Ramos (cell line): Measurements from ENCODE around the gene HK1.

Experiments used
- in situ Hi-C: fragments of 300-500 bp; cut with MboI; formaldehyde crosslinking; loops from one replicate; pipeline ENCODE4 v1.14.3; 2022; ENCODE audit warnings: low sequenced_read_pairs; ENCODE audit not compliant: unreplicated experiment

Gene HK1

GRCh38 chr10:69362471-69362954 is 84.2 kb downstream of the HK1 start:
- in situ Hi-C loops = no loop called here

- in situ Hi-C loops = no loop called here
Measured at GRCh38 chr10:69363666-69364065, 85.4 kb downstream of the HK1 start.

DNA sequence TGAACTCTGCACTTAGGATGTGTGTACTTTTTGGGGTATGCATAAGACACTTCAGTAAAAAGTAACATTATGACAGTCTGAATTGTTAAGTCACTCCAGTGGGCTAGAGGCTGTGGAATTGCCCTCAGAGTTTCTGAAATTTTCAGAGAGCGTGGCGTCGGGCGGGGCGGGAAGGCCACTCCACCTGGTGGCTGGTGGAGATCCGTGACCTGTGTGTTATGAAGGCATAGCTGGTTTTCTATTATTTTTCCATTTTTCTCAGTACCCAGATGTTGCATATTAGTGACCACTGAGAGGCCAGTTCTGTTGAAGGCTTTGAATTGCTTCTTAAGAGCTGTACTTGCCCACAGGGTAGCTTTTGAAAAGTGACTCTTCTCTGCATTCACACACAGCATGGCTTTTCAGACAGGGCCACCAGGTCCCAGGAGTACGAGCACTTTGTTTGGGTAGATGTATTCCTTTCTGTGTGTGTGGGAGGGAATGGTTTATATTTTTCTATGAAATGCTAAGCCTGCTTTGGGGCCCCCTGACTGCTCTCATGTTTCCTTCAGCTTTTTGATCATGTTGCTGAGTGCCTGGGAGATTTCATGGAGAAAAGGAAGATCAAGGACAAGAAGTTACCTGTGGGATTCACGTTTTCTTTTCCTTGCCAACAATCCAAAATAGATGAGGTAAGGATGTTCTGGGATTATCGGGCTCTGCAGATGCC is 86.1 kb downstream of the HK1 start:
- in situ Hi-C loops = no loop called here

DNA sequence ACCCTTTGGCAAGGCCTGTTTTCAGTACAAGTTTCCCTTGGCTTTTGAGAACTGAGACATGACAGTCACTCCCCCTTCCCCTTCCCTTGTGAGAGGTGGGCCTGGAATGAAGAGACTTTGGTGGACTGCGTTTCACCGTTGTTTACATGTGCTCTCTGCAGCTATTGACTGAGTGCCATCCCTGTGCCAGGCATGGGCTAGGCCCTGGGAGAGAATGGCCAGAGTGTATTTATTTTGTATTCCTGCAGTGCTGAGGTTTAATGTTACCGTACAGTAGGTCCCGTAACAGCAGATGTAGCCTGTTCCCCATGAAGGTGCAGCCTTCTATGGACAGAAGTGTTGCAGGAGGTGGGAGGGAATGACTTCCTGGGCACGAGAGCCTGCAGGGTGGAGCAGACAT is 88.4 kb downstream of the HK1 start:
- in situ Hi-C loops = no loop called here

DNA sequence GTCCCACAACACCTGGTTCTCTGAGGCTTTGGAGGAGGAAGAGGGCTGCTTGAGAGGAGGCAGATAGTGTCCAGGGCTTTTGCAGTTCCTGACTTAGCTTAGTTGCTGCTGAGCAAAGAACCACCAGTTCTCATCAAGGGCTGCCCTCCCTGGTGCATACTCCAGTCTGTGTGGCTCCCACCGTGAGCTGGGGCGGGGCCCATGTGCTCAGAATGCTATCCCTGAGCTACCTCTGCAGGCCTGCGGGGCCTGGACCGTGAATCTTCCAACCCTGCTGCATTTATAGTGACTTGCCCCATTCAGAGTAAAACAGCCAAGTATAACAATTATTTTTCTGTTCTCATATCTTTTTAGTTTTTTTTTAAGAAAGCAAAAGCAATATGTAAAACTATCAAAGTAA is 89.2 kb downstream of the HK1 start:
- in situ Hi-C loops = no loop called here

GRCh38 chr10:69372126-69372980 is 94.1 kb downstream of the HK1 start:
- in situ Hi-C loops = no loop called here

GRCh38 chr10:69374242-69374641 is 95.9 kb downstream of the HK1 start:
- in situ Hi-C loops = no loop called here

DNA sequence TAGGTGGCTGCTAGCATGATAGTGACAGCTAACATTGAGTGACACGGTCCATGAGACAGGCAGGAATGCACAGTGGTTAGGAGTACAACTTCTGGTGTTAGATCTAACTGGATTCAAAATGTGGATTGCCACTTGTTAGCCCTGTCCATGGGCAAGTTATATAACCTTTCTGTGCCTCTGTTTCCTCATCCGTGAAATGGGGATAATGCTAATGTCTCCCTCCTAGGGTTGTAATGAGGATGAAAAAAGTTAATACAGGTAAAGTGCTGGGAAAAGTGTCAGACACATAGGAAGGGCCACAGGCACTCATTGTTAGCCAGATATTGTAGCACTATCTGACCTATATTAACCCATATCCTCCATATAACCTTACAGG is 96.6 kb downstream of the HK1 start:
- in situ Hi-C loops = no loop called here

DNA sequence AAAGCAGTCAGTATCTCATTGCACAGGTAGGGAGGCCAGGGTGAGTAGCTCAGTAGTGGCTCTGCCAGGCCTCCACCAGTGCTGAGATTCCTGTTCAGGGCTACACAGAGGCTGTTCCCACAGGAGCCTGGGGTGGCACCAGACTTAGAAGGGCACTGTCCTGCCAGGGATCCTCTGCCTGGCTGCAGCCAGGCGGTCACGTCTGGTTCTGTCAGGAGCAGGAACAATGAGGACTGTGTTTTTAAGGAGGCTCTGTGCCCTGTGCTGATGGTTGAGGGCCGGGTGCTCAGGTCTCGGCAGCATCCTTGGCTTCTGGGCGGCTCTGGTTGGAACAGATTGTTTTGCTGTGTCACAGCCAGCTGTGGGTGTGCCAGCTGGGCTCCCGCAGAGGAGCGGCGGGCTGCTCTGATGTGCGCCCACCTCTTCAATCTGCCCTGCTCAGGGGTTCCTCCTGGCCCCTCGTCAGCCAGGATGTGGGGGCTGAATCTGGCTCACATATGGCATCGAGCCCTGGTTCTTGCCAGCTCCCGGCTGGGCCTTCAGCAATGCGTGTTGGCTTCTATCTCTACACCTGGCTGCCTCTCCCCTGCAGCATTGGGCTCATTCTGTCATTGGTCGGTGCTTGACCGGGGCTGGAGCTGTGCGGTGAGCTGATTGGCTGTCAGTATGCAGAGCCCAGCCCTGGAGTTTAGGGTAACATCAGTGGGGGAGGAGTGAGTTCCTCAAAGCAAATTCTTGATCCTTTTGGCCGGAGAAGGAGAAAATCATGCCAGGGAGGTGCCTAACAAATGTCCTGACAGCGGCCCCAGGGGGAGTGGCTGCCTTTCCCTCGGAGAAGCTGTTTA is 97.2 kb downstream of the HK1 start:
- in situ Hi-C loops = no loop called here

DNA sequence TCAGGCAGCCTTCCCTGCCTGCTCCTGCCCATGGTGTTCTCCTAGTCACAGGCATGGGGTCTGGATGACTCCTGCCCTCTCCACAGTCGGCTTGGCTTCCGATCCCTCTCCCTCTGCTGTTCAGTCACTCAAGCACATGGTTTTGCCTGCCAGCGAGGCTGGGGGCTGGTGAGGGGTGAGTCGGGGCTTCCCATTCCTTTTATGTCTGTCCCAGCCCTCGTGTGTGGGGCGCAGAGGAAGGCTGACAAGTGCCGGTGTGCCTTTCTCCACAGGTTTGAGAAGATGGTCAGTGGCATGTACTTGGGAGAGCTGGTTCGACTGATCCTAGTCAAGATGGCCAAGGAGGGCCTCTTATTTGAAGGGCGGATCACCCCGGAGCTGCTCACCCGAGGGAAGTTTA is 98.4 kb downstream of the HK1 start:
- in situ Hi-C loops = no loop called here

GRCh38 chr10:69377191-69377590 is 98.9 kb downstream of the HK1 start:
- in situ Hi-C loops = no loop called here

DNA sequence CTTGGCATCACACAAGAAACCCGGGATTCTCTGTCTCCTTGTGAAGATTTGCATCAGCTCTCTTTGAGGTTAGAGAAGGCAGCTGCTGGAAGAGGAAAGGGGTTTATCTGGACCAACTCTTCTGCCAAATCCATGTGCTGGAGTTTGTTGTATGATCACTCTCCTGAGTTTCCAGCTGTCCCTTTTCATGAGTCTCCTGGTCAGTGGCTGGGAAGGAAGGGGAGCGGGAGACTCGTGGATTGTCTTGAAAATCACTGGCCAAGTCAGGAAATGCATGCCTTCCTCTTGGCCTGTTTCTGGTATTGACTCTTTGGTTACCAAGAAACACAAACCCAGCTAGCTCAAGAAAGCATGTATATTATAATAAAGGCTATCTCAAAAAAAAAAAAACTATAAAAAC is 99.6 kb downstream of the HK1 start:
- in situ Hi-C loops = no loop called here

DNA sequence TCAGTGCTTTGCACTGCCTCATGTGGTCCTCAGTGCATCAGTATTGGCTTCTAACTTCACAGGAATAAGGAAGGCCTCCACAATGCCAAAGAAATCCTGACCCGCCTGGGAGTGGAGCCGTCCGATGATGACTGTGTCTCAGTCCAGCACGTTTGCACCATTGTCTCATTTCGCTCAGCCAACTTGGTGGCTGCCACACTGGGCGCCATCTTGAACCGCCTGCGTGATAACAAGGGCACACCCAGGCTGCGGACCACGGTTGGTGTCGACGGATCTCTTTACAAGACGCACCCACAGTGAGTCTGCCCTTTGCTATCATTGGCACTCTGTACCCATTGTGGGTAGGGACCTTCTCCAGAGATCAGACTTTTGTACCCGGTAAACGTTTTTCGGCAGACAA is 101.5 kb downstream of the HK1 start:
- in situ Hi-C loops = no loop called here

GRCh38 chr10:69382382-69383117 is 104.3 kb downstream of the HK1 start:
- in situ Hi-C loops = no loop called here

GRCh38 chr10:69383558-69383957 is 105.3 kb downstream of the HK1 start:
- in situ Hi-C loops = no loop called here

DNA sequence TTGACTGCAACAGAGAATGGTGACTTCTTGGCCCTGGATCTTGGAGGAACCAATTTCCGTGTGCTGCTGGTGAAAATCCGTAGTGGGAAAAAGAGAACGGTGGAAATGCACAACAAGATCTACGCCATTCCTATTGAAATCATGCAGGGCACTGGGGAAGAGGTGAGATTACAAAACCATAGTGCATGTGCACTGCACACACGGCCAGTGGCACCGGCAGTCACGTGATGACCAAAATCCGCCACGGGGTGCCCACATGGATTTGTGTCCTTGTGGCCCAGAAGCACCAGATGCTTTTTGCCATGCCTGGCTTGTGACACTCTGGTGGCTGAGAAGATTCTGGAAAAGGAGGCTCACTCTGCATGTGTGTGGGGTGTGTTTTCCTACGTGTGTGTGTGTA is 106.0 kb downstream of the HK1 start:
- in situ Hi-C loops = no loop called here

DNA sequence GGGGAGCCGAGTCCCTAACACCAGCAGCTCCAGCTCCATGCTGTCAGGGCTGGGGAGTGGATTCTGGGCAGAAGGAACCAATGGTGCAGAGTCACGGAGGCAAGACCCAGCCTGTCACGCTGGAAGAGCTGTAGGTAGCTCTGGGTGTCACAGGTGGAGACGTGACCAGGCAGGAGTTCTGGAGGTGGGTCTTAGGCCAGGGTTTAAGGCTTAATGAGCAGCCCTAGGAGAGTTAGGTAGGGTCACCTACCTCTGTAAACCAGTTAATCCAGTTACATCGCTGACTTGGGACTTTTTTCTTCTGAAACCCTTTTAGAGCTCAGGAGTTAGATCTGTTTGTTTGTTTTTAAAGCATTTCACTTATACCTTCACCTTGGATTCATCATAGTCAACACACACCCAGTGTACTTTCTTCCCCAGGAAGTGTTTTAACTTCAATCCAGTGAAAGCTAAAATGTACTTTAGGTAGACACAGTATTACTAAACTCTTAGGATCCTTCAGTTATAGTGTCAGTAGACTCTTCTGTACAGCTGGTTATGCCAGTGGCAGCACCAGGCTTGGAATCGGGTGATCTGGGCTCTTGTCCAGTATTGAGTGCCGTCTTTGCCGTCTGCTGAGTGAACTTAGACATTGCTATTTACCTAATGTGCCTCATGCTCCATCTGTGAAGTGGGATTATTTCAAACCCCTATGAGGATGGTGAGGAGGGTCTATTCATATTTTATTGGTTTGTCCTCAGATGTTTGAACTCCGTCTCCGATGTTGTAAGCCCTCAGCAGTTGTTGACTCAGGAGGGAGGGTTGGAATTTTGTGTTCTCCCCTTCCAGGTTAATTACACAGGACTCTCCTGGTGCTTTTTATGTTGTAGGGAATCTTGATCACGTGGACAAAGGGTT is 107.4 kb downstream of the HK1 start:
- in situ Hi-C loops = no loop called here

DNA sequence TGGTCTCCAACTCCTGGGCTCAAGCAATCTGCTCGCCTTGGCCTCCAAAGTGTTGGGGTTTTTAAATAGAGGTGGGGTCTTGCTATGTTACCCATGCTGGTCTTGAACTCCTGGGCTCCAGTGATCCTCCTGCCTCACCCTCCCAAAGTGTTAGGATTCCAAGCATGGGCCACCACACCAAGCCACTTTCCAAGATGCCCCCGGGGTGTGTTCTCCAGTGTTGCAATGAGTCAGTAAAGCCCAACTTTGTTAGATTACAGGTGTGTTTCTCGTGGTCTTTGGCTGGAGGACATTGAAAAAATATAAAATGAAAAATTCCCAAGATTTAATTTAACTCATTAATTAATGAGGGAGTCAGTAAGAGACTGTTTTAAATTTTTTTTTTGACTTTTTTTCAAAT is 109.2 kb downstream of the HK1 start:
- in situ Hi-C loops = no loop called here

DNA sequence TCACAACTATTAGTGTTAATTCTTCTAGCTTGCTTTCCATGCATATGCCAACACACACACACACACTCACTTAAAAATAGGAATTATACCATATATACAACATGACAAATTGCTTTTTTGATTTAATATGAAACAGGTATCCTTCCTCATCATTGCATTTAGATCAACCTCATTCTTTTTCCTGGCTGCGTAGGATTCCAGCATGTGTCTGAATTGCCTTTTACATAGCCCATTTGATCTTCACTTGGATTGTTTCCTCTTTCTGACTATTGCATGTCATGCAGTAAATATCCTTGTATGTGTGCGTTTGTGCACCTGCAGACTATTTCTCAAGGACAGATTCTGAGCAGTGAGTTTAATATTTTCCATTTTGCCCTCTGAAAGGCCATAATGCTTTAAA is 110.2 kb downstream of the HK1 start:
- in situ Hi-C loops = no loop called here
